Fibroblast of skin of right biceps (primary cell): ENCODE results near the gene LCK.
"Not testable (repeated sequence)": the region's sequence is repeated elsewhere in the genome, so short reads cannot be mapped to it uniquely, and the experiment has no call there.

Experiments used
- DNase-seq: peaks from one replicate; pipeline ENCODE4 v3.0.0-alpha.2; 2013

Gene LCK

DNA sequence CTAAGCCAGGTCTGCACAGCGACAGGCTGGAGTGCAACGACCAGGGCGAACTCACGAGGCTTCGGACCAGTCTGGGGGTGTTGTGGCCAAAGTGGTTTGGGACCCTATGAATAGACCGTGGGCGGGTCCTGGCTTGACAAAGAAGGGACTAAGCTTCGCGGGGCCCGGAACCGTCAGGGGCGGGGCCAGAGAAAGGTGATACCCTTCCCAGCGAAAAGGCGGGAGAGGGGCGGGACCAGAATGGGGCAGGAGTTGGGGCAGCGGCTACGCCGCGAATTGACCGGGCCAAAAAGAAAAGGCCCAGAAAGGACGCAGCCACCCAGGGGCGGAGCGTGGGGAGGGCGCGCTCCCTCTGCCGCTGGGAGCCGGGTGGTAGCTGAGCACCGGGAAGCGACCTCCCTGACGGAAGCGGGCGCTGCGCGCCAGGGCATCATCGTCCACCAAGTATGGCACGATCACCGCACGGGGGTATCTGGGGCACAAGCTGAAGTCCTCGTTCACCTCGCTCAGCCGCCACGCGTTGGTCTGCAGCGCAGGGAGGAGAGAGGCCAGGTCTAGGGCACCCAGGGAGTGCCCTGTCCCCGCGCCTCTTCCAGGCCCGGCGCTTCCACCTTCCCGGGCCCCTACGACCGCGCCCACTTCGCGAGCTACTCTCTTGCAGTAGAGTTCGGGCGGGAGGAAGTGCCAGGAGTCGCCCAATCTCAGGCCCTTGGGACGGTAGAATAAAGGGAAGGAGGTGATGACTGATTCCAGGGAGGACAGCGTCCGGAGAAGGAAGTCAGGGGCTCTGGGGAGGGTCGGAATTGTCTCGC is 10.7 kb upstream of the LCK start:
- peak; percentile 45 for DNase-seq

DNA sequence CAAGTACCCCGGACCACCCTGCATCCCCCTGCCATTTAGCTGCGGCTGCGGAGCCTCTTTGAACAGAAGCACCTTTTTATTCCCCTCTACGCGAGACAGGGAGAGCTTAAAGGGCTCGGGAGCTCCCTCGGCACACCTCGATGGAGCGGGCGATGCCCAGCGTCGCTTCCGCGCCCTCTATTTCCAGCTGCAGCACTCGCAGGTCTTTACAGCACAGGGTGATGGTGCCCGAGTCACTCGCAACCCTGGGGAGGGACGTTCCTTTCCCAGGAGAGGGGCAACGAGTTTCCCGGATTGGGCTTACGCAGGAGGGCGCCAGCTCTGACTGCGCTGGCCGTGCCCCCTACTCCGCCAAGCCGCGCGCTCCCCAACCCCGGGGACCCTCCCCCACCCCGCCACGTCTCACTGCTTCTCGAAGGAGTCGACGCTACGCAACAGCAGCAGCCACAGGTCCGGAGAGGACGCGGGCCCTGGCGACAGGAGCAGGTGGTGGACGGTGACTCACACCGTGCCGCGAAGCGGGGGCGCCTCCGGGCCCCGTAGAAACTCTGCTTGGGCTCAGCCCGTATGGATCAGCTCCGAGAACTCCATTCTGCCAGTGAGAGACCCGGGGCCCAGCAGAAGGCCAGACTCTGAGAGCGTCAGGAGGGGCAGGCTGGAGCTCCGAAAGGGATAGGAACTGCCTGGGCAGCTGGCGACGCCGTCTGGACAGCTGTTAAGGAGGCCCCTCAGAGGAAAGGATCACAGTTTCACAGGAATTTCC is 9.9 kb upstream of the LCK start:
- peak; percentile 46 for DNase-seq

- no peak for DNase-seq
Measured at GRCh38 chr1:32242341-32242851, 8.7 kb upstream of the LCK start.

GRCh38 chr1:32246888-32247273 is 4.2 kb upstream of the LCK start, which contains the start of gene FAM167B:
FAM167B (plus strand) TSS chr1:32247222; CDS start chr1:32247422, 200 bp downstream.
- peak; percentile 71 for DNase-seq

- no peak for DNase-seq
Measured at GRCh38 chr1:32247452-32247851, 3.6 kb upstream of the LCK start.

DNA sequence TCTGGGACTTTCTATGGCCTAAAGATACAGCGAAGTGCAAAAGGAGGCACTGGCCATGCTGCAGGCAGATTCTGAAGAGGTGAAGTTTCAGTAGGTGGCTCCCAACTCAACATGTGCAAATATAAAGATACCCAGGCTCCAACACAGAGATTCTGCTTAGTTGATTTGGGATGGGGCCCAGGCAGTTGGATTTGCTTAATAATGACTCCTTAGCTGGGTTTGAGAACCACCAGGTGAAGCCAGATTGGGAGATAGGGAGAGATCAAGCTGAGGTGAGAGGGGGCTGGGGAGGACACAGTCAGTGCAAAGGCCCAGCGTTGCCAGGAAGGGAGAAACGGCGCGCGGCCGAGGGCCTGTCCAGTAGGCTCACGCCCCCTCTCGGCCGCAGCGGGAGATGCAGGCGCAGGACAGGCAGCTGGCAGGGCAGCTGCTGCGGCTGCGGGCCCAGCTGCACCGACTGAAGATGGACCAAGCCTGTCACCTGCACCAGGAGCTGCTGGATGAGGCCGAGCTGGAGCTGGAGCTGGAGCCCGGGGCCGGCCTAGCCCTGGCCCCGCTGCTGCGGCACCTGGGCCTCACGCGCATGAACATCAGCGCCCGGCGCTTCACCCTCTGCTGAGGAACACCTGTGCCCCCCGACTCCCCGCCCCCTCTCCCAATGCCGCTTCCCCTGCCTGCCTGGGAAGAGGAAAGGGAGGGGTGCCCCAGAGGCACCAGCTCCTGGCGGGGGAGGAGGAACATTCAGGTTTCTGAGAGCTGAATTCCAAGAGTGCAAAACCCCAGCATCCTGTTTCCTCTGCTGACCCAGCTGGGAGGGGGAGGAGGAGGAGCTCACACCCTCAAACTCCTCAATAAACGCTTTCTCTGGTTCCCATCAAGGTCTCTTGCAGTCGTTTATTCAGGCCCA is 2.8 kb upstream of the LCK start:
- DNase-seq = peak; percentile 60

GRCh38 chr1:32249831-32250525 is 1.1 kb upstream of the LCK start:
- peak; percentile 20 for DNase-seq

- DNase-seq = no peak
Measured at GRCh38 chr1:32255072-32256071, 4.3 kb downstream of the LCK start.

DNA sequence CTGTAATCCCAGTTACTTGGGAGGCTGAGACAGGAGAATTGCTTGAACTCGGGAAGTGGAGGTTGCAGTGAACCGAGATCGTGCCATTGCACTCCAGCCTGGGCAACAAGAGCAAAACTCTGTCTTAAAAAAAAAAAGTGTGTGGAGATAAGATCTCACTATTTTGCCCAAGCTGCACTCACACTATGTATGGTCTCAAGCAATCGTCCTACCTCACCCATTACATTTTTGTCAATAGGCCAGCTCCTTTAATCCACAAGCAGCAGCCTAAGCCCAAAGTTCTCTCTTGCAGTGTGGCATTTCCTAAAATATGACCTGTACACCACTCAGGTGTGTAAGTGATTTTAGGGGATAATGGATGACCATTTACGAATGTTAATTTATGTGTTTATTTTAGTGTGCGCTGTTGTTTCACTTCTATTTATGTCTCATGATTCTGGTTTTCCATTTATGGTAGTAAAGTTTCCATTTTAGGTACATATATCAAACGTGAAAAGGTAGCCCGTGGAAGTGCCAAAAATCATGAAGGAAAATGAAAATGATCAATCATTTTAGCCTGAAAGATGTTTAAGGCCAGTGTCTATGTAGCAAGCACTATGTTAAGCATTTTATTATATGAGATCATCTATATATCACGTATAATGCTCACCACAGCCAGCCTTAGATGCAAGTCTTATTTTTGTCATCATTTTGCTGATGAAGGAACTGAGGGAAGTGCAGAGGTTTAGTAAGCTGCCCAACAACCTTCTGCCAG is 5.6 kb downstream of the LCK start:
- no peak for DNase-seq

- DNase-seq = no peak
Measured at GRCh38 chr1:32257227-32257508, 6.1 kb downstream of the LCK start.

- not testable (repeated sequence) for DNase-seq
Measured at GRCh38 chr1:32263236-32263593, 12.2 kb downstream of the LCK start.

- DNase-seq = no peak
Measured at GRCh38 chr1:32263744-32264143, 12.7 kb downstream of the LCK start.

DNA sequence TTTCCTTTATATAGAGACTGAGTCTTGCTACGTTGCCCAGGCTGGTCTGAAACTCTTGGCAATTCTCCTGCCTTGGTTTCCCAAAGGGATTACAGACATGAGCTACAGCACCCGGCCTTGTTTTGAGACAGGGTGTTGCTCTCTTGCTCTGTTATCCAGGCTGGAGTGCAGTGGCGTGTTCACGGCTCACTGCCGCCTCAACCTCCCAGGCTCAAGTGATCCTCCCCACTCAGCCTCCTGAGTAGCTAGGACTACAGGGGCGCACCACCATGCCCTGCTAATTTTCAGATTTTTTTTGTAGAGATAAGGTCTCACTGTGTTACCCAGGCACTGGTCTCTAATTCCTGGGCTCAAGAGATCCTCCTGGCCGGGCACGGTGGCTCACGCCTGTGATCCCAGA is 14.8 kb downstream of the LCK start:
- no peak for DNase-seq

- peak; percentile 69 for DNase-seq
Measured at GRCh38 chr1:32266921-32267591, 16.0 kb downstream of the LCK start.

DNA sequence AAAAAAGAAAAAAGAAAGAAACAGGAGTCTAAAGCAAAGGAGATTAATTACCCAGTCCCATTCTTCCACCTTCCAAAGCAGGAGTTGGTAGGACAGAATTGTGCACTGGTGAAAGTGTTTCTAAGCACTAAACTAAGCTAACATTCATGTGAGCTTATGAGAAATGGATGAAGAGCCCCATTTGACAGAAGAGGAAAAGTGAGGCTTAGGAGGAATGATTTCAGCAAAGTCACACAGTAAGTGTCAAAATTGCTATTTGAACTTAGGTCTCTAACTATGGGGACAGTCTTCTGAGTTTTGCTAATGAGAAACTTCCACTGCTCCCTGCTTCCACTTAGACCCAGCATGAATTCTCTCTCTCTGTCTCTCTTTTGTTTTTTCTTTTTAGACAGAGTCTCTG is 18.7 kb downstream of the LCK start:
- no peak for DNase-seq

DNA sequence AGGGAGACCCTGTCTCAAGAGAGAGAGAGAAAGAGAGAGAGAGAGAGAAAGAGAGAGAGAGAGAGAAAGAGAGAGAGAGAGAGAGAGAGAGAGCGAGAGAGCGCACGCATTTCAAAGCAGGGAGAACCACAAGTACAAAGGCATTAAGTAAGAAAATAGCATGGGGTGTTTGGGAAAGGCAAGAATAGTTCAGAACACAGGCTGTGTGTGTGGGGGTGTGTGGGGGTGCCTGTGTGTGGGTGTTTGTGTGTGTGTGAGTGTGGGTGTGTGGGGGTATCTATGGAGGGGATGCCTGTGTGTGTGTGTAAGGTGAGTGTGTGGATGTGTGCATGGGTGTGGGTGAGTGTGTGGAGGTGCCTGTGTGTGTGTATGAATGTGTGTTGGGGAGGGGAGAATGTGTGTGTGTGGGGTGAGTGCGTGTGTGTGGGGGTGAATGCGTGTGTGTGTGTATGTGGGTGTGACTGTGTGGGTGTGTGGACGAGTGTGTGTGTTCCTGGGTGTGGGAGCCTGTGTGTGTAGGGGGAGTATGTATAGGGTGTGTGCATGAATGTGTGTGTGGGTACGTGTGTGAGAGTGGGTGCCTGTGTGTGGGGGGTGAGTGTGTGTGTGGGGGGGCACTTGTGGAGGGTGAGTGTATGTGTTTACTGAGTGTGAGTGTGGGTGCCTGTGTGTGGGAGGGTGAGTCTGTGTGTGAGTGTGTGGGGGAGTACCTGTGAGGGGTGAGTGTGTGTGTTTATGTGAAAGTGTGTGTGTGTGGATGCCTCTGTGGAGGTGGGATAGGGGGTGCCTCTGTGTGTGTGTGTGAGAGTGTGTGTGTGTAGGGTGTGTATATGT is 21.7 kb downstream of the LCK start:
- DNase-seq = no peak

GRCh38 chr1:32273391-32274208 is 22.5 kb downstream of the LCK start:
- DNase-seq = peak; percentile 12
